Spleen (tissue), 11 donors: ENCODE results near the gene IRGQ. TPM values are rescaled to one million over a fixed set of nuclear protein-coding genes. Genes with fewer than 3 reads are reported as not detected.

Source experiments
- DNase-seq: peaks from one replicate; pipeline ENCODE4 v3.0.0-alpha.2; 2020
- H3K27ac ChIP-seq, 8 donors: fragments of 200-600 bp; sonication (generic) in 7 of 8; 1 replicate in 4 of 8; 2 replicates in 4 of 8; pipeline versions ENCODE4 v1.5.0 to v1.8.0; 2016 to 2021; ENCODE audit warnings: inconsistent platforms in 4 of 8, mild to moderate bottlenecking in 4 of 8, moderate library complexity in 1 of 8
- H3K27me3 ChIP-seq, 7 donors: fragments of 200-600 bp; sonication (generic) in 6 of 7; replicated peaks in 1 of 7; 1 replicate in 4 of 7; 2 replicates in 3 of 7; pipeline versions ENCODE4 v1.5.0 to v1.8.0; 2016 to 2021; ENCODE audit warnings: inconsistent platforms in 3 of 7, mild to moderate bottlenecking in 1 of 7
- H3K36me3 ChIP-seq, 6 donors: fragments of 200-600 bp; sonication (generic) in 5 of 6; 1 replicate in 4 of 6; 2 replicates in 2 of 6; pipeline versions ENCODE4 v1.5.0 to v1.8.0; 2016 to 2021; ENCODE audit warnings: inconsistent platforms in 2 of 6
- H3K4me1 ChIP-seq, 6 donors: fragments of 200-600 bp; sonication (generic) in 5 of 6; 1 replicate in 3 of 6; 2 replicates in 3 of 6; pipeline versions ENCODE4 v1.5.0 to v1.8.0; 2016 to 2021; ENCODE audit warnings: inconsistent platforms in 3 of 6
- H3K4me3 ChIP-seq, 8 donors: fragments of 200-600 bp; sonication (generic) in 7 of 8; 1 replicate in 4 of 8; 2 replicates in 4 of 8; pipeline versions ENCODE4 v1.5.0 to v1.8.0; 2016 to 2021; ENCODE audit warnings: inconsistent platforms in 4 of 8, mild to moderate bottlenecking in 4 of 8, moderate library complexity in 2 of 8
- H3K9me3 ChIP-seq, 8 donors: fragments of 200-600 bp; sonication (generic) in 7 of 8; 1 replicate in 4 of 8; 2 replicates in 4 of 8; pipeline versions ENCODE4 v1.5.0 to v1.8.0; 2016 to 2021; ENCODE audit warnings: inconsistent platforms in 4 of 8
- POLR2A ChIP-seq, 3 donors: fragments of 450-650 bp; IDR thresholded peaks; one replicate each; pipeline ENCODE4 v1.5.1; 2017; ENCODE audit warnings: antibody characterized with exemption in 3 of 3, mild to moderate bottlenecking in 1 of 3
- POLR2AphosphoS5 ChIP-seq, 3 donors: sonication (generic); formaldehyde crosslinking; IDR thresholded peaks; one replicate each; pipeline ENCODE4 v1.5.1; 2017; ENCODE audit warnings: antibody characterized with exemption in 3 of 3
- WGBS, 5 donors: extraction: QIAGEN DNeasy Blood & Tissue Kit in 3 of 5; methylation state at CpG; one replicate each; pipeline versions ENCODE4 v1.1.5 to v1.1.7; 2013 to 2018; 5-methylcytosine and 5-hydroxymethylcytosine counted together
- intact Hi-C: fragments of 100-400 bp; cut with DNase I; formaldehyde crosslinking; loops from one replicate; pipeline ENCODE4 v1.15.0; 2023; ENCODE audit warnings: low total_unique reads
- polyA plus RNA-seq, 3 donors: library from polyadenylated mRNA; stranded (reverse); fragments of 200-250 nt; gene quantifications; one replicate each; pipeline ENCODE4 v1.2.1, GENCODE V29; 2013
- total RNA-seq, 7 donors: library from RNA; depleted of rRNA in 3 of 7; stranded (reverse); fragments of >200 nt in 3 of 7; fragmentation: NEBNext Ultra II Directional in 4 of 7; extraction: Animal tissue kit (Norgen Biotek cat#: 25700) in 4 of 7; gene quantifications; one replicate each; pipeline versions ENCODE4 v1.1.0 to v1.2.1, GENCODE V29; 2016 to 2021
- TF ChIP-seq, protein P1 (sequence below), 11 experiments: fragments of 200-600 bp in 7 of 11; fragments of 450-650 bp in 4 of 11; sonication (generic) in 4 of 11; IDR thresholded peaks in 8 of 11; conservative IDR thresholded peaks in 3 of 11; 1 replicate in 7 of 11; 2 replicates in 4 of 11; pipeline versions ENCODE4 v1.4.0 to v1.8.0; 2016 to 2021; ENCODE audit warnings: antibody characterized with exemption in 11 of 11, inconsistent platforms in 4 of 11, mild to moderate bottlenecking in 1 of 11
- donor health status: healthy with polysubstance abuse.
- donor health status: DM: no; HTN: no; CAD: no; lungs with moderate emphysema.
- donor health status: DM: no; HTN: no; CAD: no.
- donor health status: Bipolar disorder and iron deficiency.
- donor health status: healthy.
- donor health status: DM: no; HTN: no; CAD: no.
- donor health status: DM: yes; HTN: yes; CAD: no.

The IRGQ gene
- total and polyA plus RNA-seq, 10 donors: 3.1 to 25.9 (median 17.6) TPM

DNA sequence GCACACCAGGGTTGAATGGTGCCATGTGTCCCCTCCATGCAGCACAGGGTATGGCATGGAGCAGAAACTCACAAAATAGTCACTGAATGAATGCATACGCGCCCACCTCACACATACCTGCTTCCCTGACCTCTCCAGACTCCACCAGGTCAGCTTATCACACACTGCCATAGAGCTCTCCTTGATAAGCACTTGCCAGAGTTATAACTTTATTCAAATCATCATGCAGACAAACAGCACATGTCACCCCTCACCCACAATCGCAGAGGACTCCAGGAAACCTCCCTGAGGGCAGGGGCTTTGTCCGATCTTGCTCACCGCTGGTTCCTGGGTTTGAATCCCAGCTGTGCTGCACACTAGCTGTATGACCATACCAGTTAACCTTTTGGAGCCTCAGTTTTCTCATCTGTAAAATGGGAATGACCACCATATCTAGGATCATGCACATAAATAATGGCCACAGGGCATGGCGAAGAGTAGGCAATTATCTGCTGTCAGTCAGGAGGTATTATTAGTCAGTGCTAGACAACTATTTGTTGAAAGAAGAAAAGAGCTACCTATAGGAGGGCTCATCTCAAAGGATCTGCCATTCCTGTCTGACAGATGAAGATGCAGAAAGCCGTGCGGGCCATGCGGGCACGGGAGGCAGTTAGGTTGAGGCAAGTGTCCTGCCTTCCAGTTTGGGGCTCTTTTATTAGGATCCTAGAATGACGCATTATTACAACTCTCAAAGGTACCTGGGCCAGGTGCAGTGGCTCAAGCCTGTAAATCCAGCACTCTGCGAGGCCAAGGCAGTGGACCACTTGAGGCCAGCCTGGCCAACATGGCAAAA lies 34.6 kb downstream of the IRGQ start:
- Histone ChIP-seq H3K4me1 (peaks cover 14 to 63% (median 38%) of the 10 kb centered on the region in 6 donors), H3K9me3 (no peaks in the 10 kb centered on the region), H3K36me3 (peaks cover 0 to 54% (median 13%) of the 10 kb centered on the region in 6 donors), H3K27ac (peak overlapping the region; percentile 76 to 90 (median 88)), H3K4me3 (no peak overlapping the region), H3K27me3 (no peaks in the 10 kb centered on the region)
- peak; percentile 56 for DNase-seq
- WGBS, 5 donors: 88 to 96% (median 94%) methylated on average over 12 of the region's 12 CpGs
- TF ChIP-seq POLR2AphosphoS5 (IDR thresholded peaks at IDR 0.05) (no peak), POLR2A (IDR thresholded peaks at IDR 0.05) (no peak)
- TF ChIP-seq, protein P1, sequence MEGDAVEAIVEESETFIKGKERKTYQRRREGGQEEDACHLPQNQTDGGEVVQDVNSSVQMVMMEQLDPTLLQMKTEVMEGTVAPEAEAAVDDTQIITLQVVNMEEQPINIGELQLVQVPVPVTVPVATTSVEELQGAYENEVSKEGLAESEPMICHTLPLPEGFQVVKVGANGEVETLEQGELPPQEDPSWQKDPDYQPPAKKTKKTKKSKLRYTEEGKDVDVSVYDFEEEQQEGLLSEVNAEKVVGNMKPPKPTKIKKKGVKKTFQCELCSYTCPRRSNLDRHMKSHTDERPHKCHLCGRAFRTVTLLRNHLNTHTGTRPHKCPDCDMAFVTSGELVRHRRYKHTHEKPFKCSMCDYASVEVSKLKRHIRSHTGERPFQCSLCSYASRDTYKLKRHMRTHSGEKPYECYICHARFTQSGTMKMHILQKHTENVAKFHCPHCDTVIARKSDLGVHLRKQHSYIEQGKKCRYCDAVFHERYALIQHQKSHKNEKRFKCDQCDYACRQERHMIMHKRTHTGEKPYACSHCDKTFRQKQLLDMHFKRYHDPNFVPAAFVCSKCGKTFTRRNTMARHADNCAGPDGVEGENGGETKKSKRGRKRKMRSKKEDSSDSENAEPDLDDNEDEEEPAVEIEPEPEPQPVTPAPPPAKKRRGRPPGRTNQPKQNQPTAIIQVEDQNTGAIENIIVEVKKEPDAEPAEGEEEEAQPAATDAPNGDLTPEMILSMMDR (IDR thresholded peaks at IDR 0.05 in 8 of 11, conservative IDR thresholded peaks at IDR 0.05 in 3 of 11): no peak
- intact Hi-C loops: no loop called here

DNA sequence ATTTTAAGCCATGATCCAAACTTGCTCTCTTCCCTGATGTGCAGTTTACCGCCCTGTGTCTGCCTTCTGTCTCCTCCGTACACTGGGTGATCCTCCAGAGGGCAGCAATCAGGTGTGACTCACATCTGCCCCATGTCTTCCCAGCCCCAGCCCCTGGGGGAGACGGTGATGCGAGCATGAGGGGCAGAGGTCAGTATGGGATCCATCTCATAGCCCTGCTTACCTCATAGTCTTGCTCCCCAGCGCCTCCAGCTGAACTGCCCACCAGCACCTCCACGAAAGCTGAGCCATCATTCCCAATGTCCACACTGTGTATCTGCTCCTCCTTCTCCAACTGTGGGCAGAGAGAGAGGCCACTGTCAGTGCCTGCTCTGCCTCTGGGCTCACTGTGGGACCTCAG lies 35.2 kb downstream of the IRGQ start:
- Histone ChIP-seq H3K27me3 (no peaks in the 10 kb centered on the region), H3K4me1 (peaks cover 14 to 68% (median 38%) of the 10 kb centered on the region in 6 donors), H3K4me3 (no peak overlapping the region), H3K27ac (peak overlapping the region in 1 of 8 donors; percentile 89), H3K36me3 (peaks cover 0 to 60% (median 13%) of the 10 kb centered on the region in 6 donors), H3K9me3 (no peaks in the 10 kb centered on the region)
- intact Hi-C loops: no loop called here
- WGBS, 5 donors: 86 to 91% (median 86%) methylated on average over 6 of the region's 6 CpGs
- TF ChIP-seq, protein P1 (IDR thresholded peaks at IDR 0.05 in 8 of 11, conservative IDR thresholded peaks at IDR 0.05 in 3 of 11): no peak
- TF ChIP-seq POLR2AphosphoS5 (IDR thresholded peaks at IDR 0.05): no peak
- no peak for TF ChIP-seq POLR2A (IDR thresholded peaks at IDR 0.05)
- DNase-seq: peak; percentile 68

DNA sequence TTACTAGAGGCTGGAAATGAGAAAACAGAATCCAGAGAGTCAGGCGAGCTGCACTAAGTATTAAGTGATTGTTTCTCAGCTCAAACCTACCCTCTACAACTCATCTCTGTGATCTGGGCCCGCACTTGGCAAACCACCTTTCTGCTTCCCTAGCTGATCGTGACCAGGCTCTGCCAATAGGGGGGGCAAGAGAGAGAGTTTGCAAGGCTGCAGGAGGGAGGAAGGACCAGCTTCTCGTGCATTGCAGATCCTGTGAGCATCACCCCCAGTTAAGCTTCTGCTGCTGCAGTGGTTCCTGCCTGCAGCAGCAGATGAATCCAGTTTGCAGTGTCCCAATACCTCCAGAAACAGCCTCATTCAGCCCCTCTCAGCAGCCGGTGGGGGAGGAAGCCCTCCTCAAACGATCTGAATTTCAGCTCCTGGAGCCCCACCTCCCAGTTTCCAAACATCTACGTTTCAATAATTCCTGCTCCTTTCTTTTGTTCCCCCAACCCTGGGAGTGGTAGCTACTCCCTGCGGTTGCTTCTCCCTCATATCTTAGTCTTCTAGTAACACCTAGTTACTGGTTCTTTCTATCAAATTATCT lies 40.7 kb downstream of the IRGQ start:
- H3K9me3 ChIP-seq: no peaks in the 10 kb centered on the region
- H3K36me3 ChIP-seq: peaks cover 0 to 100% (median 47%) of the 10 kb centered on the region in 6 donors
- H3K4me1 ChIP-seq: peaks cover 0 to 26% (median 7%) of the 10 kb centered on the region in 6 donors
- peak; percentile 86 for DNase-seq
- WGBS, 5 donors: 34 to 43% (median 41%) methylated on average over 8 of the region's 8 CpGs
- H3K4me3 ChIP-seq: no peak overlapping the region
- TF ChIP-seq POLR2A (IDR thresholded peaks at IDR 0.05) (no peak), POLR2AphosphoS5 (IDR thresholded peaks at IDR 0.05) (peak in 1 of 3 donors; percentile 38)
- TF ChIP-seq, protein P1 (IDR thresholded peaks at IDR 0.05 in 8 of 11, conservative IDR thresholded peaks at IDR 0.05 in 3 of 11): peak; percentile 36 to 86 (median 71)
- intact Hi-C loops: no loop called here
- H3K27ac ChIP-seq: no peak overlapping the region
- no peaks in the 10 kb centered on the region for H3K27me3 ChIP-seq
